ENCODE measurements around the gene ARHGAP10.
A peak's percentile ranks its signal among the peaks of the same experiment; 100 is the strongest.

The ARHGAP10 gene

DNA sequence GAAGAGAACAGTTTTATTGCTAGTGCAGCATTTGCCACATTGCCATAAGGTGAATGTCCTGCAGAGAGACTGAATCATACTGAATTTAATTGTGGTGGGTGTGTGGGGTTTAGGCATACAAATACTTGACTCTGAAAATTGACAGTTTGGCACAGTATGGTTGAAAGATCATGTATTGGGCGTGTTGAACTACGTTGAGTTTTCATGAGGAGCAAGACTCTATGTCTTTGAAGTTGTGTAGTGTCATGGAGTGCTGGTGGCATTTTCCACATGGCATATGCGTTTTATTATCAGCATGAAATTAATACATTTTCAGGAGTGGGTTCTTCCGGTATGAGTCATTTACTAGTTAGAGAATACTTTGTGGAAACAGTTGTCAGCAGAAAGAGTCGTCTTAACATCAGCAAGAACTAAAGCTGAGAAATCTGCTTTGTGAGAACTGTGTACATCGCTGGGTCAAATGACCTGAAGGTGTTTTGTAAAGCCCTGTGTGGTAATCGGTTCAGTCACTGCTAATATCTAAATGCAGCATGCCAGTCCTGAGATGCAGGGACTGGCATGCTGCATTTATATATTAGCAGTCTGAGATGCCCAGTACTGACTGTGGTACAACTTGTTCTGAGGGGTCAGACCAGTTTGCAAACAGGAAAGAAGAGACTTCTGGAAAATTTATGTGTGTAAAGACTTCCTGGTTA lies 50.3 kb downstream of the ARHGAP10 start:
- peaks cover 9% of the 10 kb centered on the region for H3F3A ChIP-seq (ENCODE audit: control insufficient read depth, insufficient read depth)
- TF ChIP-seq EZH2phosphoT487 (IDR thresholded peaks at IDR 0.05; ENCODE audit: borderline replicate concordance, low read length): no peak
- TF ChIP-seq, protein P1, sequence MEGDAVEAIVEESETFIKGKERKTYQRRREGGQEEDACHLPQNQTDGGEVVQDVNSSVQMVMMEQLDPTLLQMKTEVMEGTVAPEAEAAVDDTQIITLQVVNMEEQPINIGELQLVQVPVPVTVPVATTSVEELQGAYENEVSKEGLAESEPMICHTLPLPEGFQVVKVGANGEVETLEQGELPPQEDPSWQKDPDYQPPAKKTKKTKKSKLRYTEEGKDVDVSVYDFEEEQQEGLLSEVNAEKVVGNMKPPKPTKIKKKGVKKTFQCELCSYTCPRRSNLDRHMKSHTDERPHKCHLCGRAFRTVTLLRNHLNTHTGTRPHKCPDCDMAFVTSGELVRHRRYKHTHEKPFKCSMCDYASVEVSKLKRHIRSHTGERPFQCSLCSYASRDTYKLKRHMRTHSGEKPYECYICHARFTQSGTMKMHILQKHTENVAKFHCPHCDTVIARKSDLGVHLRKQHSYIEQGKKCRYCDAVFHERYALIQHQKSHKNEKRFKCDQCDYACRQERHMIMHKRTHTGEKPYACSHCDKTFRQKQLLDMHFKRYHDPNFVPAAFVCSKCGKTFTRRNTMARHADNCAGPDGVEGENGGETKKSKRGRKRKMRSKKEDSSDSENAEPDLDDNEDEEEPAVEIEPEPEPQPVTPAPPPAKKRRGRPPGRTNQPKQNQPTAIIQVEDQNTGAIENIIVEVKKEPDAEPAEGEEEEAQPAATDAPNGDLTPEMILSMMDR (IDR thresholded peaks at IDR 0.05; ENCODE audit: low read depth, low read length, poor library complexity, severe bottlenecking): no peak
- no peaks in the 10 kb centered on the region for H3K9me2 ChIP-seq (replicated peaks; ENCODE audit: control insufficient read depth, low read length)
- H3K79me2 ChIP-seq (ENCODE audit: control insufficient read depth, low read length): no peaks in the 10 kb centered on the region
- no peaks in the 10 kb centered on the region for H3K36me3 ChIP-seq (ENCODE audit: control insufficient read depth, low read length)
- no peaks in the 10 kb centered on the region for H4K20me1 ChIP-seq (ENCODE audit: control insufficient read depth, insufficient read depth, low read depth, low read length)
- no peak overlapping the region for H3K27ac ChIP-seq (ENCODE audit: low read depth, low read length)
- H3K9me3 ChIP-seq (ENCODE audit: control insufficient read depth, insufficient read depth, low read length): no peaks in the 10 kb centered on the region
- H3K4me2 ChIP-seq (ENCODE audit: low read length): no peak overlapping the region
- H3K4me1 ChIP-seq (ENCODE audit: control insufficient read depth, low read length): peaks cover 30% of the 10 kb centered on the region
- peaks cover 10% of the 10 kb centered on the region; the same call in 1 of the 2 replicates for H3K27me3 ChIP-seq (ENCODE audit: control insufficient read depth, low read length)
- H3K4me3 ChIP-seq (ENCODE audit: low read length): no peak overlapping the region

DNA sequence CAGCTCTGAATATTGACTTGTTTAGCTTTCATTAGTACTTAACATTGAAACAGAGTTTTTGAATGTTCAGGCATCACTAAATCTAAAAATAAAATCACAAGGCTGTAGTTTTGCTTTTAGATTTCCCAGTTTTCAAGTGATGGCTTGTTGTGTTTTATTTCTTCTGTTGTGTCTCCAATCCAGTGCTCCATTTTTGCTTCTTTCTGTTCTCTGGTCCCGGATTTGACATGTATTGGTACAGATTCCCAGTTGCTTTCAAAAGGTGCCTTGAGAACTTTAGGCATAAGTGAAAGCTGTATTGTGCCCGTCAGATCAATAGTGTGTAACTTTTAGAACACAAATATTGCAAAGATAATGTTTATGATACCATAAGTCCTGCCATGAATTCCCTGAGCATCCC lies 53.2 kb downstream of the ARHGAP10 start:
- Histone ChIP-seq H3K36me3 (ENCODE audit: control insufficient read depth, low read length) (no peaks in the 10 kb centered on the region), H3K4me3 (ENCODE audit: low read length) (no peak overlapping the region), H3K27me3 (ENCODE audit: control insufficient read depth, low read length) (0 out of 2 replicates have a peak, but pooled peaks cover 3% of the 10 kb centered on the region), H3K9me2 (replicated peaks; ENCODE audit: control insufficient read depth, low read length) (no peaks in the 10 kb centered on the region), H4K20me1 (ENCODE audit: control insufficient read depth, insufficient read depth, low read depth, low read length) (no peaks in the 10 kb centered on the region), H3F3A (ENCODE audit: control insufficient read depth, insufficient read depth) (peaks cover 9% of the 10 kb centered on the region), H3K27ac (ENCODE audit: low read depth, low read length) (no peak overlapping the region), H3K79me2 (ENCODE audit: control insufficient read depth, low read length) (no peaks in the 10 kb centered on the region), H3K4me2 (ENCODE audit: low read length) (no peak overlapping the region), H3K4me1 (ENCODE audit: control insufficient read depth, low read length) (peaks cover 16% of the 10 kb centered on the region), H3K9me3 (ENCODE audit: control insufficient read depth, insufficient read depth, low read length) (no peaks in the 10 kb centered on the region)
- TF ChIP-seq, protein P1 (IDR thresholded peaks at IDR 0.05; ENCODE audit: low read depth, low read length, poor library complexity, severe bottlenecking): no peak
- TF ChIP-seq EZH2phosphoT487 (IDR thresholded peaks at IDR 0.05; ENCODE audit: borderline replicate concordance, low read length): no peak

DNA sequence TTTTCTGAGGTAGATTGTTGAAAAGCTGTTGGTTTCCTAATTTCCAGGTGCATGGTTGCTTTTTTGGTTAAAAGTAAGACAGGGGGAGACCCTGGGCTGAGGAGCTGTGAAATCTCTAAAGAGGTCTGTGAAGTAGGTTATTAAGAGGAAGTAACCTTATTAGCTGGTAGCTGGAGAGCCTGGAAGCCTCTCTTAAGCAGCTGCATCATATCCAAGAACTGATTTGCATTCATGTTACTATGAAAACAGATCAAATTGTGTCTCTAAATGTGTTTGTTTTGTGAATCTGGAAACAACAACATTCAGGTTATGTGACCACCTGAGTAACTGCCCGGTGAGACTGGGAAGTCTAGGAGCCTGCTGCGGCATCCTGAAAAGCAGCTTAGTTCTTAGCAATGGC lies 54.1 kb downstream of the ARHGAP10 start:
- H3K27ac ChIP-seq (ENCODE audit: low read depth, low read length): no peak overlapping the region

More for the DNA sequence above, 54.1 kb downstream of the ARHGAP10 start:
- Histone ChIP-seq H3K4me2 (ENCODE audit: low read length) (peak overlapping the region; percentile 33), H3K79me2 (ENCODE audit: control insufficient read depth, low read length) (no peaks in the 10 kb centered on the region), H4K20me1 (ENCODE audit: control insufficient read depth, insufficient read depth, low read depth, low read length) (no peaks in the 10 kb centered on the region), H3K9me2 (replicated peaks; ENCODE audit: control insufficient read depth, low read length) (no peaks in the 10 kb centered on the region), H3K4me3 (ENCODE audit: low read length) (no peak overlapping the region), H3K4me1 (ENCODE audit: control insufficient read depth, low read length) (peaks cover 9% of the 10 kb centered on the region), H3K27me3 (ENCODE audit: control insufficient read depth, low read length) (0 out of 2 replicates have a peak, but pooled peaks cover 3% of the 10 kb centered on the region), H3F3A (ENCODE audit: control insufficient read depth, insufficient read depth) (peaks cover 9% of the 10 kb centered on the region), H3K36me3 (ENCODE audit: control insufficient read depth, low read length) (no peaks in the 10 kb centered on the region), H3K9me3 (ENCODE audit: control insufficient read depth, insufficient read depth, low read length) (no peaks in the 10 kb centered on the region)
- TF ChIP-seq, protein P1 (IDR thresholded peaks at IDR 0.05; ENCODE audit: low read depth, low read length, poor library complexity, severe bottlenecking): no peak
- TF ChIP-seq EZH2phosphoT487 (IDR thresholded peaks at IDR 0.05; ENCODE audit: borderline replicate concordance, low read length): no peak
